ENCODE measurements around the gene DMPK.

Gene DMPK

GRCh38 chr19:45821570-45821969 is 39.3 kb upstream of the DMPK start:
- H4K8ac ChIP-seq (ENCODE audit: low read depth, low read length) = no peak overlapping the region
- H3K79me1 ChIP-seq (ENCODE audit: low read depth, low read length) = no peaks in the 10 kb centered on the region
- no peak overlapping the region for H3K4me2 ChIP-seq (ENCODE audit: insufficient read depth, low read length, poor library complexity, severe bottlenecking)
- H3K36me3 ChIP-seq (replicated peaks in 1 of 2; ENCODE audit: control insufficient read depth in 2 of 2, insufficient read depth in 2 of 2, low read length in 2 of 2) = peaks cover 47 to 74% of the 10 kb centered on the region in 2 donors
- peak overlapping the region; percentile 87 for H3K23ac ChIP-seq (ENCODE audit: low read depth, low read length, poor library complexity)
- H3K4me3 ChIP-seq (ENCODE audit: low read length in 2 of 2) = no peak overlapping the region
- no peaks in the 10 kb centered on the region for H3K27me3 ChIP-seq (ENCODE audit: control insufficient read depth in 3 of 3, insufficient read depth in 3 of 3, low read depth in 1 of 3, low read length in 3 of 3)
- no CpG with 5 or more reads among the region's 10 CpGs for WGBS, 2 donors (ENCODE audit: extremely low coverage in 2 of 2, insufficient read length in 2 of 2, insufficient replicate concordance in 1 of 2)
- H3K4ac ChIP-seq (ENCODE audit: low read length) = no peak overlapping the region
- no peak overlapping the region for H2BK120ac ChIP-seq (ENCODE audit: low read depth, low read length)
- H3K18ac ChIP-seq (ENCODE audit: low read length) = no peak overlapping the region
- no peak overlapping the region for H2BK12ac ChIP-seq (ENCODE audit: low read length)
- no peak overlapping the region for H2AFZ ChIP-seq (ENCODE audit: low read length)
- H3K14ac ChIP-seq (ENCODE audit: low read length) = no peak overlapping the region
- H2BK5ac ChIP-seq (ENCODE audit: low read length) = no peak overlapping the region
- no peak overlapping the region for H2AK5ac ChIP-seq (ENCODE audit: low read depth, low read length)
- H4K91ac ChIP-seq (ENCODE audit: low read depth, low read length, poor library complexity) = no peak overlapping the region
- no peak overlapping the region for H2BK15ac ChIP-seq (ENCODE audit: low read length)
- no peak for DNase-seq (ENCODE audit: low spot score)
- H3K4me1 ChIP-seq (ENCODE audit: control insufficient read depth in 2 of 2, insufficient read depth in 1 of 2, low read depth in 1 of 2, low read length in 2 of 2) = peaks cover 9 to 11% of the 10 kb centered on the region in 2 donors
- peak overlapping the region; percentile 65 for H3K9ac ChIP-seq (ENCODE audit: low read depth, low read length, poor library complexity)
- H3K9me3 ChIP-seq (replicated peaks in 1 of 2; ENCODE audit: control insufficient read depth in 2 of 2, insufficient read depth in 1 of 2, low read depth in 1 of 2, low read length in 2 of 2) = peaks cover 0 to 2% of the 10 kb centered on the region in 2 donors
- H3K27ac ChIP-seq (replicated peaks; ENCODE audit: low read length) = no peak overlapping the region

GRCh38 chr19:45821103-45821521 is 38.8 kb upstream of the DMPK start:
- Histone ChIP-seq H2BK120ac (ENCODE audit: low read depth, low read length) (no peak overlapping the region), H3K4me2 (ENCODE audit: insufficient read depth, low read length, poor library complexity, severe bottlenecking) (no peak overlapping the region), H3K27ac (replicated peaks; ENCODE audit: low read length) (no peak overlapping the region), H2BK12ac (ENCODE audit: low read length) (no peak overlapping the region), H3K9me3 (replicated peaks in 1 of 2; ENCODE audit: control insufficient read depth in 2 of 2, insufficient read depth in 1 of 2, low read depth in 1 of 2, low read length in 2 of 2) (peaks cover 0 to 2% of the 10 kb centered on the region in 2 donors), H3K4me3 (ENCODE audit: low read length in 2 of 2) (no peak overlapping the region), H3K4ac (ENCODE audit: low read length) (no peak overlapping the region), H3K27me3 (ENCODE audit: control insufficient read depth in 3 of 3, insufficient read depth in 3 of 3, low read depth in 1 of 3, low read length in 3 of 3) (no peaks in the 10 kb centered on the region), H2AFZ (ENCODE audit: low read length) (no peak overlapping the region), H3K36me3 (replicated peaks in 1 of 2; ENCODE audit: control insufficient read depth in 2 of 2, insufficient read depth in 2 of 2, low read length in 2 of 2) (peaks cover 45 to 69% of the 10 kb centered on the region in 2 donors), H3K4me1 (ENCODE audit: control insufficient read depth in 2 of 2, insufficient read depth in 1 of 2, low read depth in 1 of 2, low read length in 2 of 2) (peaks cover 13 to 16% of the 10 kb centered on the region in 2 donors), H2BK15ac (ENCODE audit: low read length) (no peak overlapping the region), H4K91ac (ENCODE audit: low read depth, low read length, poor library complexity) (no peak overlapping the region), H3K18ac (ENCODE audit: low read length) (no peak overlapping the region), H3K14ac (ENCODE audit: low read length) (no peak overlapping the region), H2BK5ac (ENCODE audit: low read length) (no peak overlapping the region), H3K79me1 (ENCODE audit: low read depth, low read length) (no peaks in the 10 kb centered on the region), H3K23ac (ENCODE audit: low read depth, low read length, poor library complexity) (peak overlapping the region; percentile 69), H3K9ac (ENCODE audit: low read depth, low read length, poor library complexity) (no peak overlapping the region), H2AK5ac (ENCODE audit: low read depth, low read length) (no peak overlapping the region), H4K8ac (ENCODE audit: low read depth, low read length) (no peak overlapping the region)
- no CpG with 5 or more reads among the region's 8 CpGs for WGBS, 2 donors (ENCODE audit: extremely low coverage in 2 of 2, insufficient read length in 2 of 2, insufficient replicate concordance in 1 of 2)
- DNase-seq (ENCODE audit: low spot score) = no peak

- no peak overlapping the region for H4K91ac ChIP-seq (ENCODE audit: low read depth, low read length, poor library complexity)
Observed at GRCh38 chr19:45820413-45821102, 38.3 kb upstream of the DMPK start.

GRCh38 chr19:45819769-45820168 is 37.5 kb upstream of the DMPK start:
- Histone ChIP-seq H3K79me1 (ENCODE audit: low read depth, low read length) (no peaks in the 10 kb centered on the region), H3K4ac (ENCODE audit: low read length) (no peak overlapping the region), H2BK5ac (ENCODE audit: low read length) (no peak overlapping the region), H3K4me3 (ENCODE audit: low read length in 2 of 2) (no peak overlapping the region), H3K9ac (ENCODE audit: low read depth, low read length, poor library complexity) (no peak overlapping the region), H2AK5ac (ENCODE audit: low read depth, low read length) (no peak overlapping the region), H2BK120ac (ENCODE audit: low read depth, low read length) (no peak overlapping the region), H3K14ac (ENCODE audit: low read length) (no peak overlapping the region), H3K4me2 (ENCODE audit: insufficient read depth, low read length, poor library complexity, severe bottlenecking) (no peak overlapping the region), H3K9me3 (replicated peaks in 1 of 2; ENCODE audit: control insufficient read depth in 2 of 2, insufficient read depth in 1 of 2, low read depth in 1 of 2, low read length in 2 of 2) (peaks cover 0 to 2% of the 10 kb centered on the region in 2 donors), H2AFZ (ENCODE audit: low read length) (no peak overlapping the region), H3K4me1 (ENCODE audit: control insufficient read depth in 2 of 2, insufficient read depth in 1 of 2, low read depth in 1 of 2, low read length in 2 of 2) (peaks cover 16 to 20% of the 10 kb centered on the region in 2 donors), H4K8ac (ENCODE audit: low read depth, low read length) (no peak overlapping the region), H2BK12ac (ENCODE audit: low read length) (no peak overlapping the region), H2BK15ac (ENCODE audit: low read length) (no peak overlapping the region), H3K18ac (ENCODE audit: low read length) (no peak overlapping the region), H3K36me3 (replicated peaks in 1 of 2; ENCODE audit: control insufficient read depth in 2 of 2, insufficient read depth in 2 of 2, low read length in 2 of 2) (peaks cover 33 to 58% of the 10 kb centered on the region in 2 donors), H3K23ac (ENCODE audit: low read depth, low read length, poor library complexity) (no peak overlapping the region), H3K27ac (replicated peaks; ENCODE audit: low read length) (no peak overlapping the region), H3K27me3 (ENCODE audit: control insufficient read depth in 3 of 3, insufficient read depth in 3 of 3, low read depth in 1 of 3, low read length in 3 of 3) (peaks cover 0 to 4% (median 0%) of the 10 kb centered on the region in 3 experiments), H4K91ac (ENCODE audit: low read depth, low read length, poor library complexity) (no peak overlapping the region)
- no peak for DNase-seq (ENCODE audit: low spot score)
- WGBS, 2 donors (ENCODE audit: extremely low coverage in 2 of 2, insufficient read length in 2 of 2, insufficient replicate concordance in 1 of 2) = no CpG with 5 or more reads among the region's 6 CpGs

More at GRCh38 chr19:45820413-45821102, 38.3 kb upstream of the DMPK start:
- WGBS, 2 donors (ENCODE audit: extremely low coverage in 2 of 2, insufficient read length in 2 of 2, insufficient replicate concordance in 1 of 2) = no CpG with 5 or more reads among the region's 20 CpGs
- Histone ChIP-seq H3K36me3 (replicated peaks in 1 of 2; ENCODE audit: control insufficient read depth in 2 of 2, insufficient read depth in 2 of 2, low read length in 2 of 2) (peaks cover 40 to 63% of the 10 kb centered on the region in 2 donors), H3K79me1 (ENCODE audit: low read depth, low read length) (no peaks in the 10 kb centered on the region), H3K18ac (ENCODE audit: low read length) (no peak overlapping the region), H4K8ac (ENCODE audit: low read depth, low read length) (no peak overlapping the region), H3K4me3 (ENCODE audit: low read length in 2 of 2) (no peak overlapping the region), H2BK12ac (ENCODE audit: low read length) (no peak overlapping the region), H3K4me2 (ENCODE audit: insufficient read depth, low read length, poor library complexity, severe bottlenecking) (no peak overlapping the region), H2BK5ac (ENCODE audit: low read length) (no peak overlapping the region), H2BK120ac (ENCODE audit: low read depth, low read length) (no peak overlapping the region), H3K4me1 (ENCODE audit: control insufficient read depth in 2 of 2, insufficient read depth in 1 of 2, low read depth in 1 of 2, low read length in 2 of 2) (peaks cover 14 to 17% of the 10 kb centered on the region in 2 donors), H3K9ac (ENCODE audit: low read depth, low read length, poor library complexity) (peak overlapping the region; percentile 24), H3K14ac (ENCODE audit: low read length) (no peak overlapping the region), H3K4ac (ENCODE audit: low read length) (no peak overlapping the region), H3K27me3 (ENCODE audit: control insufficient read depth in 3 of 3, insufficient read depth in 3 of 3, low read depth in 1 of 3, low read length in 3 of 3) (no peaks in the 10 kb centered on the region), H2AFZ (ENCODE audit: low read length) (no peak overlapping the region), H2BK15ac (ENCODE audit: low read length) (no peak overlapping the region), H3K27ac (replicated peaks; ENCODE audit: low read length) (no peak overlapping the region), H3K23ac (ENCODE audit: low read depth, low read length, poor library complexity) (peak overlapping the region; percentile 69), H2AK5ac (ENCODE audit: low read depth, low read length) (no peak overlapping the region), H3K9me3 (replicated peaks in 1 of 2; ENCODE audit: control insufficient read depth in 2 of 2, insufficient read depth in 1 of 2, low read depth in 1 of 2, low read length in 2 of 2) (peaks cover 0 to 2% of the 10 kb centered on the region in 2 donors)
- no peak for DNase-seq (ENCODE audit: low spot score)

Measured in neuronal stem cell (in vitro differentiated cells).